Measurements from ENCODE around the gene FOSB.
"Not testable (repeated sequence)": the region's sequence is repeated elsewhere in the genome, so short reads cannot be mapped to it uniquely, and the experiment has no call there.

FOSB gene

DNA sequence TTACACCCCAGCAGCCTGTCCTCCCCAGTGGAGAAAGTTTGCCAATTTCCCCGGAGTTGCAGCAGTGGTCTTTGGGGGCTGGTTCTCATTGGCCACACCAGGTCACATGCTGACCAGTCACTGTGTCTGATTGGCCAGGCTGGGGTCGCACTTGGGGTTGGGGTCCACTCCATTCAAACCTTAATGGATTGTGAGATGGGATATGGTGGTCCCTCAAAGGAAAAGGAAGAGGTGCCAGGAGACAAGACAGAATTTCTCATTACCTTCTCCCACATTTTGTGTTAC lies 33.9 kb downstream of the FOSB start:
- TF ChIP-seq JUND (IDR thresholded peaks at IDR 0.05; ENCODE audit: low read depth) = no peak
- in situ Hi-C loops (cut with HindIII; ENCODE audit: low pct_unique_long_range_greater_than_20kb, low sequenced_read_pairs) = no loop called here
- no peak for DNase-seq (ENCODE audit: low read depth in 1 of 2, low spot score in 1 of 2)

DNA sequence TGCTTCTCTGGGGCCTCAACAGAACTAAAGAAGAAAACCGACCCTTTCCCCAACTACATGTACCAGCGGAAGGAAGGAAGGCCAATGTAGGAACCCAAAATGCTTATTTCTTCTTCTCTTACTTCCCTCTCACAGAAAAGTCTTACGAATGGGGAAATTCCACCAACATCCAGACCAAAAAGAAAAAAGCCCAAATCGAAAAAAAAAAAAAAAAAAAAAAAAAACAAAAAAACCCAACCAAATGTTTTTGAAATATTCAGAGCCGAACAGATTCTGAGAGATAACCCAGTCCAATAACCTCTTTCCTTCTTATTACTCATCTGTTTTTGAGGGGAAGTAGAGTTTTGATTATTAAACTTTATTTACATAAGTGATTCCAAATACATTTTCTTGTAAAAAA lies 34.3 kb downstream of the FOSB start:
- TF ChIP-seq JUND (IDR thresholded peaks at IDR 0.05; ENCODE audit: low read depth) = no peak
- no peak for DNase-seq (ENCODE audit: low read depth in 1 of 2, low spot score in 1 of 2)
- in situ Hi-C loops (cut with HindIII; ENCODE audit: low pct_unique_long_range_greater_than_20kb, low sequenced_read_pairs) = no loop called here

DNA sequence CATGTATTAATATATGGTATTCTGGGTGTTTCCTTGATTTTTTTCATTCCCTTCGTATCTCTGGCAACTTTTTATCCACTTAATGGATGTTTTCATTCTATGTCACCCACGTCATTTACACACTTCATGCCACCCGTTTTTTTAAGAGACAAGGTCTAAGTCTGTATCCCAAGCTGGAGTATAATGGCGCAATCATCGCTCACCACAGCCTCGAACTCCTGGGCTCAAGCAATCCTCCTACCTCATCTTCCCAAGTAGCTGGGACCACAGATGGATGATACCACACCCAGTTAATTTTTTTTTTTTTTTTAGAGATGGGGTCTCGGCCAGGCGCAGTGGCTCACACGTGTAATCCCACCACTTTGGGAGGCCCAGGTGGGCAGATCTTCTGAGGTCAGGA lies 36.1 kb downstream of the FOSB start:
- no peak for TF ChIP-seq JUND (IDR thresholded peaks at IDR 0.05; ENCODE audit: low read depth)
- DNase-seq (ENCODE audit: low read depth in 1 of 2, low spot score in 1 of 2) = no peak
- in situ Hi-C loops (cut with HindIII; ENCODE audit: low pct_unique_long_range_greater_than_20kb, low sequenced_read_pairs) = no loop called here

DNA sequence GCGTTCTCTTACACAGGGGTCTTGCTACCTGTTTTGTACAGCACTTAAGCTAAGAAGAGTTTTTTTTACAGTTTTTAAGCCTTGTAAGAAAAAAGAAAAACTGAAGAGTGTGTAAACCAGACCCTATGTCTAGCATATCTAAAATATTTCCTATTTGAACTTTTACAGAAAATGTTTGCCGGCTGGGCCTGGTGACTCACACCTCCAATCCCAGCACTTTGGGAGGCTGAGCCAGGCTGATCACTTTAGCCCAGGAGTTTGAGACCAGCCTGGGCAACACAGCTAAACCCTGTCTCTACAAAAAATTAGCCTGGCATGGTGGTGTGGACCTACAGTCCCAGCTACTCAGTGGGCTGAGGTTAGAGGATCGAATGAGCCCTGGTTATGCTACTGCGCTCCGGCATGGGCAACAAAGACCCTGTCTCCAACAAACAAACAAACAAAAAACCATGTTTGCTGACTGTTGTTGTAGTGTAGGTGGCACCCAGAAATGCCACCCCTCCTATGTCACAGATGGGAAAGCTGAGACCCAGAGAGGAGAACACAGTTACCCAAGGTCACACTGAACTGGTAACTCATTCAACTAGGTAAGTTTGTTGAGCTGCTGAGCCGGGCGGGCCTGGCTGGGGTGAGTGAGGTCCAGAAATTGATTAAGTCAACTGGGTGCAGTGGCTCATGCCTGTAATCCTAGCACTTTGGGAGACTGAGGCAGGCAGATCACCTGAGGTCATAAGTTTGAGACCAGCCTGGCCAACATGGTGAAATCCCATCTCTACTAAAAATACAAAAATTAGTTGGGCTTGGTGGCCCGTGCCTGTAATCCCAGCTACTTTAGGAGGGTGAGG lies 37.6 kb downstream of the FOSB start:
- no peak for DNase-seq (ENCODE audit: low read depth in 1 of 2, low spot score in 1 of 2)
- in situ Hi-C loops (cut with HindIII; ENCODE audit: low pct_unique_long_range_greater_than_20kb, low sequenced_read_pairs) = no loop called here

DNA sequence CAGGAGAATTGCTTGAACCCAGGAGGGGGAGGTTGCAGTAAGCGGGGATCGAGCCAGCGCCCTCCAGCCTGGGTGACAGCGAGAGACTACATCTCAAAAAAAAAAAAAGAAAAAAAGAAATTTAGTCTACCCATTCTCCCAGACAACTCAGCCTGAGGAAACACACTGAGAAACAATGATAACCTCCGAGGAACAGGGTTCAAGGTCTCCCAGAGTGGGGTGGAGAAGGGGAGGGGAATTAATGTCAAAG lies 38.1 kb downstream of the FOSB start:
- no peak for TF ChIP-seq JUND (IDR thresholded peaks at IDR 0.05; ENCODE audit: low read depth)
- in situ Hi-C loops (cut with HindIII; ENCODE audit: low pct_unique_long_range_greater_than_20kb, low sequenced_read_pairs) = no loop called here
- DNase-seq (ENCODE audit: low read depth in 1 of 2, low spot score in 1 of 2) = no peak

More for the DNA sequence above, 37.6 kb downstream of the FOSB start:
- no peak for TF ChIP-seq JUND (IDR thresholded peaks at IDR 0.05; ENCODE audit: low read depth)

DNA sequence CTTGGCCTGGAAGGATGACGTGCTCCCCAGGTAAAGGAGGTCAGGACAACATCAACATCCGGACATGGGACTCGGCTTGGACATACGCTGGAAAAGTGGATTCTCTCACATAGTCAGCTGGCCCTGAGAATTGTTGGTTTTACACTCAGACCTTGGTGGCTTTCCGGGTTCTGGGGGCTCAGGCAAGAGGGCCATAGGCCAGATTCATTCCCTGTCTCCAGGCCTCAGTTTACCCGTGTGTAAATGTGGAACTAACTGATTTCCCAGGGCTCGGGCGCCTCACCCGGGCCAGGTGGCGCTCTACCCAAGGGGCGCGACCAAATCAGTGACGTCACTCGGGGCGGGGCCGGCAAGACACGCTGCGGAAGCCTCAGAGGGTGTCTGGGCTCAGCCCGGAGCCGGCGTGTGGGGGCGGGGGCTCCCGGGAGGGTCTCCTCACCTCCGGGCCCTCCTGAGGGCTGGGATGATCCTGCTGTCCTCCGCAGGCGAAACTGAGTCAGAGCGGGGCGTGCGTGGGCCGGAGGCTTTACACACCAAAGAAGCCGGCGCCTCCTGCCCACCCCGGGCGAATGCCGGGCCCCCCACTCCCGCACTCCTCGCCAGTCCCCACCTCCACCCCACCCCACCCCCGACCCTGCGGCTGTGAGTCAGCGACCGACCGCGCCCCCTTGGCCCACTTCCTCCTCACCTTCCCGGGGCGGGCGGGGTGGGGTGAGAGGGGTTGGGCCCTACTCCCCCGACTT lies 38.6 kb downstream of the FOSB start:
- in situ Hi-C loops (cut with HindIII; ENCODE audit: low pct_unique_long_range_greater_than_20kb, low sequenced_read_pairs) = no loop called here
- TF ChIP-seq JUND (IDR thresholded peaks at IDR 0.05; ENCODE audit: low read depth) = no peak
- peak; percentile 80 to 91 for DNase-seq (ENCODE audit: low read depth in 1 of 2, low spot score in 1 of 2)

DNA sequence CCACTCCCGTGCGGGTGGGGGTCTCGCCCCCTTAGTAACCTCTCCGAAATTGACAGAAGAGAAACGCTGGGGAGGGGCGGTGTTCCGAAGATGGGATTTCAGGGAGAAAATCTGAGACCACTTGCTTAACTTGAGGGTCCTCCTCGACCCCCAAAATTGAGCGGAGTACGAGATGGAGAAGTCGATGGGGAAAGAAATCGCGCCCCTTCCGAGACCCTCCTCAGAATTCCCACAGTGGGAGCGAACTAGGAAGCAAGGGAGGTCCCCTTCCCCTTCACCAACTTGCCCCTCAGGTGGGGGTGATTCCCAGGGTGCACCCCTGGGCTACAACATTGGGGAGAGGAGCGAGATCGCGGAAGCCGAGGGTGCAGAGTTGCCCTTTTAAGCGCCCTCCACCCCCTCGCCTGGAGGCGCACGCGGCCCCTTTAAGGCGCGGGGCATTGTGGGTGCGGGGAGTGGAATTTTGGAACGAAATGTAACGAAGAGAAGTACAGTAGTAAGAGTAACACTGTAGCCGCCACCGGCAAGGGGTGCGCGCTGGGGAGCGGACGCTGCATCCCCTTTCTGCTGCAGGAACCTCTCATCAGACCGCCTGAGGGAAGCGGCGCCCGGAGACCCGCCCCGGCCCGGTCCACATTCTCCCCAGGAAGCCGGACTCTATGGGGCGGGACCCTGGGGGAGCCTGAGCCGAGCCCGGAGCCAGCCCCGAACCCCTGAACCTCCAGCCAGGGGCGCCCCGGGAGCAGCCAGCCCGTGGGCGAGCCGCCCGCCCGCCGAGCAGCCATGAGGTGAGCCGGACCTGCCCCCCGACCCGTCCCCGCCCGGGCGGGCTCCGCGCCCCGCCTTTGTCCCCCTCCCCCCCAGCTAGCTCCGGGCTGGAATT lies 39.4 kb downstream of the FOSB start, which contains the start of gene VASP:
Gene VASP (plus strand): TSS at position 491 of the 883 bp plus-strand sequence. CDS start 293 bp downstream, at position 784.
- TF ChIP-seq JUND (IDR thresholded peaks at IDR 0.05; ENCODE audit: low read depth) = no peak
- peak in 1 of 2 experiments; percentile 91 for DNase-seq (ENCODE audit: low read depth in 1 of 2, low spot score in 1 of 2)
- in situ Hi-C loops (cut with HindIII; ENCODE audit: low pct_unique_long_range_greater_than_20kb, low sequenced_read_pairs) = no loop called here

DNA sequence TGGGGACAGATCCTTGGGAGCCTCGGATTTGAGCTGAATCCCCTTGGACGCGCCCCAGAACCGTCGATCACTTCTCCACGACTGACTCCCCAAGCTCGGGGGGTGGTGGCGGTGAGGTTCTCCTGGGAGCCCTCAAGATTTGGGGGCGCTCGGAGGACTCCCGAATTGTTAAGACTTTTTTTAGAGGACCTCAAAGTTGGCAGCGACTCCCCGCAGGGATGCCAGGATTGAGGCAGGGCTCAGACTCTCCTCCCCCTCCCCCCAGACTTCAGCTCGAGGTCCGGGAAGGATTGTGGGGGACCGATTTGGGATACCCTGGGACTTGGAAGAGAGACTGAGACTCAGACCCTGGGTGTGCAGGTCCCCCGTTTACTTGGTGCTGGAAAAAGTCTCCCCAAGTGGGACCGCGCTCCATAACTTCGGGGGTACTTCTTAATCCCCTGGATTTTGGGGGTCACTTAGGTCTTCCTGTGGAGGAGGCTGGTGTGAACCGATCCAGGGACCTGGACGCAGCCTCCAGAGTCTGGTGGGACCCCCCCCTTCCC lies 40.1 kb downstream of the FOSB start:
- no peak for DNase-seq (ENCODE audit: low read depth in 1 of 2, low spot score in 1 of 2)
- in situ Hi-C loops (cut with HindIII; ENCODE audit: low pct_unique_long_range_greater_than_20kb, low sequenced_read_pairs) = no loop called here
- TF ChIP-seq JUND (IDR thresholded peaks at IDR 0.05; ENCODE audit: low read depth) = no peak

DNA sequence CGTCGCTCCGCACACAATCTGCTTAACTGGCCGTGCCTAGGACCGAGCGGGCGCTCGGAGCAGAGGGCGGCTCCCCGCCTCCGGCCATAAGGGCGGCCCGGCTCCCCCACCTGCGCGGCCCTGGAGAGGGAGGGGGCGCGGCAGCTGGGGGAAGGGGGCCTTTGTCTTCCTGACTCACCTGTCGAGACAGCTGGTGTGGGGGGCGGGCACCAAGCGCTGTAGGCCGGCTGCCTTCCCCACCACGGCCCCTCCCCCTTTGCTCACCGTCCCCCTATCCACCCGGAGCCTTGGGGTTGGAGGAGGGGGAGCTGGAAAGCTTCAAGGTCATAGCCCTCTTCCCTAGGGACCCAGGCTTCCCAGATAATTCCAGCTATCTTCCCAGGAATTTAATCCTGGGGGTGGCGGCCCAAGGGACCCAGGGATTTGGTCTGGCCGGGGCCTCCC lies 40.6 kb downstream of the FOSB start:
- TF ChIP-seq JUND (IDR thresholded peaks at IDR 0.05; ENCODE audit: low read depth) = no peak
- no peak for DNase-seq (ENCODE audit: low read depth in 1 of 2, low spot score in 1 of 2)
- in situ Hi-C loops (cut with HindIII; ENCODE audit: low pct_unique_long_range_greater_than_20kb, low sequenced_read_pairs) = no loop called here

DNA sequence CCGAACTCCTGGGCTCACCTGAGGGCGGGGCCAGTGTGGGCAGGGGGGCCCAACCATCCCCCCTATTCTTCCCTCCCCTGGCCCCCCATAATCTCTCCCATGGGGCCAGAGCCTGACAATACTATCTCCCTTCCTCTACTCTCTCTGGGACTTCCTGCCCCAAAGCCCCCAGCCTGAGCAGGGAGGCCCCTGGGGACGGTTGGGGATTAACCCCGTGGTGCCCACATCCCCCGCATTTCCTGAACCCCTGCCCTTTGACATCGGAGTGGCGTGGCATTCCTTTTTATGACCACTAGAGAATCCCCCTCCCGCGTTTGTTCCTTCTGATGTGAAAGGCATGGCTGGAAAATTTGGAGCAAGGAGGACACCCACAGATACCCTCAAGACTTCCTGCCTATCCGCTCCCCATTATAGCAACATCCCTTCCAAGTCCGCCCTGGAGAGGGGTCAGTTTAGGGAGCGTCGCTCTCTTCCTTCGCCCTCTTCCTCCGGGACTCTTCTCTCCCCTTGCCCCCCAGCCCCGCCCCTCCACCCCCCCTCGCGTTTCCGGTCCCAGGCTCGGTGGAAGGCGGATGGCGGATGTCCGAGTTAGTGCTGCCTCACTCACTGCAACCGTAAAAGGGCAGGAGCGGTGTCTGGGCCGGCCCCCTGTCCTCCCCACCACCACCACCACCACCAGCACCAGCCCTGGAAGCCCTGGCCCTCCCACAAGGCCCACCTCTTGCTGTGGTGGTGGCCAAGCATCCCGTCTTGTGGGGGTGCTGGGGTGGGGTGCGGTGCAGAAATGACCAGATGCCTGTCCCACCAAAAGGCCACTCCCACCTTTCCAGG lies 41.3 kb downstream of the FOSB start:
- no peak for TF ChIP-seq JUND (IDR thresholded peaks at IDR 0.05; ENCODE audit: low read depth)
- DNase-seq (ENCODE audit: low read depth in 1 of 2, low spot score in 1 of 2) = peak in 1 of 2 experiments; percentile 61
- in situ Hi-C loops (cut with HindIII; ENCODE audit: low pct_unique_long_range_greater_than_20kb, low sequenced_read_pairs) = no loop called here

DNA sequence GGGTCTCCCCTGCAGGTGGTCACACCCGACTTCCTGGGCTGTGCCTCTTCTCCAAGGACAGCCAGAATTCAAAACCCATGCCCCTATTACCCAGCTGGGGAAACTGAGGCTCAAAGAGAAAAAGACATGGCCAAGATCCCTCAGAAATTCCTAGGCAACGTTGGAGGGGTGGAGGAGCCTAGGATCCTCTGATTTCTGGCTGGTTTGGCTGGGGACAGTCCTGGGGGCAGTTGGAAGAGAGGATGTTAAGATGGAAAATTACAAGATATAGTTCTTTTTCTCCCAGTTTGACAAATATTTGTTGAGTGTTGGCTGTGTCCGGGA lies 41.9 kb downstream of the FOSB start:
- no peak for TF ChIP-seq JUND (IDR thresholded peaks at IDR 0.05; ENCODE audit: low read depth)
- in situ Hi-C loops (cut with HindIII; ENCODE audit: low pct_unique_long_range_greater_than_20kb, low sequenced_read_pairs) = no loop called here
- DNase-seq (ENCODE audit: low read depth in 1 of 2, low spot score in 1 of 2) = no peak

DNA sequence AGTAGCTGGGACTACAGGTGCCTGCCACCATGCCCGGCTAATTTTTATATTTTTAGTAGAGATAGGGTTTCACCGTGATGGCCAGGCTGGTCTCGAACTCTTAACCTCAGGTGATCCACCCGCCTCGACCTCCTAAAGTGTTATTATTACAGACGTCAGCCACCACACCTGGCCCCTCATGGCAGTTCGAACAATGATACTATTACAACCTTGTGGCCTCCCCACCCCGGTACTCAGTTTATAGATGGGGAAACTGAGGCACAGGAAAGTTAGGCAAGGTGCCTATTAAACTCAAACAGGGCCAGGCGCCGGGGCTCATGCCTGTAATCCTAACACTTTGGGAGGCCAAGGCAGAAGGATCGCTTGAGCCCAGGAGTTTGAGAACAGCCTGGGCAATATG lies 42.6 kb downstream of the FOSB start:
- DNase-seq (ENCODE audit: low read depth in 1 of 2, low spot score in 1 of 2); in situ Hi-C loops (cut with HindIII; ENCODE audit: low pct_unique_long_range_greater_than_20kb, low sequenced_read_pairs): not testable (repeated sequence)
